MM.1S (cell line): ENCODE data around the gene LDLRAP1.

Experiments used
- DNase-seq: peaks from one replicate; pipeline ENCODE4 v3.0.0-alpha.2; 2015
- H2AFZ ChIP-seq: fragments of 300-600 bp; sonication (generic); 2 replicates; pipeline ENCODE4 v1.6.0; 2016; ENCODE audit warnings: antibody characterized with exemption, low read length
- H3F3A ChIP-seq: fragments of 300-600 bp; sonication (generic); 2 replicates; pipeline ENCODE4 v1.6.1; 2016; ENCODE audit warnings: mild to moderate bottlenecking, antibody characterized with exemption, low read length, moderate library complexity, mixed read lengths; ENCODE audit not compliant: insufficient read depth
- H3K27ac ChIP-seq: fragments of 300-600 bp; sonication (generic); 2 replicates; pipeline ENCODE4 v1.5.1; 2016; ENCODE audit warnings: mild to moderate bottlenecking, low read length
- H3K27me3 ChIP-seq: fragments of 300-600 bp; sonication (generic); replicated peaks from 2 replicates; pipeline ENCODE4 v1.6.0; 2016; ENCODE audit warnings: low read length; ENCODE audit not compliant: insufficient read depth
- H3K36me3 ChIP-seq: fragments of 300-600 bp; sonication (generic); replicated peaks from 2 replicates; pipeline ENCODE4 v1.6.1; 2016; ENCODE audit warnings: mild to moderate bottlenecking, low read length, mixed read lengths; ENCODE audit not compliant: insufficient read depth
- H3K4me1 ChIP-seq: fragments of 300-600 bp; sonication (generic); 2 replicates; pipeline ENCODE4 v1.6.1; 2016; ENCODE audit warnings: low read length, mixed read lengths
- H3K4me2 ChIP-seq: fragments of 300-600 bp; sonication (generic); 2 replicates; pipeline ENCODE4 v1.6.0; 2016; ENCODE audit warnings: low read depth, low read length
- H3K4me3 ChIP-seq: fragments of 300-600 bp; sonication (generic); 2 replicates; pipeline ENCODE4 v1.5.1; 2016; ENCODE audit warnings: low read length, mixed read lengths
- H3K79me2 ChIP-seq: fragments of 300-600 bp; sonication (generic); 2 replicates; pipeline ENCODE4 v1.6.1; 2016; ENCODE audit warnings: mixed run types, low read length, mixed read lengths
- H3K9ac ChIP-seq: fragments of 300-600 bp; sonication (generic); 2 replicates; pipeline ENCODE4 v1.6.1; 2016; ENCODE audit warnings: low read length, mixed read lengths
- H3K9me2 ChIP-seq: fragments of 300-600 bp; sonication (generic); replicated peaks from 2 replicates; pipeline ENCODE4 v1.6.1; 2016; ENCODE audit warnings: mild to moderate bottlenecking, low read length, mixed read lengths; ENCODE audit not compliant: insufficient read depth
- H3K9me3 ChIP-seq: fragments of 300-600 bp; sonication (generic); replicated peaks from 2 replicates; pipeline ENCODE4 v1.6.1; 2016; ENCODE audit warnings: mild to moderate bottlenecking, low read length, mixed read lengths; ENCODE audit not compliant: insufficient read depth
- H4K20me1 ChIP-seq: fragments of 300-600 bp; sonication (generic); 2 replicates; pipeline ENCODE4 v1.6.1; 2016; ENCODE audit warnings: mild to moderate bottlenecking, low read length, moderate library complexity, mixed read lengths; ENCODE audit not compliant: insufficient read depth
- EZH2 ChIP-seq: fragments of 300-600 bp; sonication (generic); optimal IDR thresholded peaks from 2 replicates; pipeline ENCODE3; 2017; ENCODE audit warnings: low read depth, mild to moderate bottlenecking, antibody characterized with exemption, low read length, mixed read lengths
- EZH2phosphoT487 ChIP-seq: fragments of 300-600 bp; sonication (generic); IDR thresholded peaks from 2 replicates; pipeline ENCODE4 v1.6.1; 2018; ENCODE audit warnings: antibody characterized with exemption, low read length
- TF ChIP-seq, protein P1 (sequence below): fragments of 300-600 bp; sonication (generic); IDR thresholded peaks from 2 replicates; pipeline ENCODE4 v1.5.1; 2016; ENCODE audit warnings: antibody characterized with exemption, low read length, mixed read lengths

Gene LDLRAP1

DNA sequence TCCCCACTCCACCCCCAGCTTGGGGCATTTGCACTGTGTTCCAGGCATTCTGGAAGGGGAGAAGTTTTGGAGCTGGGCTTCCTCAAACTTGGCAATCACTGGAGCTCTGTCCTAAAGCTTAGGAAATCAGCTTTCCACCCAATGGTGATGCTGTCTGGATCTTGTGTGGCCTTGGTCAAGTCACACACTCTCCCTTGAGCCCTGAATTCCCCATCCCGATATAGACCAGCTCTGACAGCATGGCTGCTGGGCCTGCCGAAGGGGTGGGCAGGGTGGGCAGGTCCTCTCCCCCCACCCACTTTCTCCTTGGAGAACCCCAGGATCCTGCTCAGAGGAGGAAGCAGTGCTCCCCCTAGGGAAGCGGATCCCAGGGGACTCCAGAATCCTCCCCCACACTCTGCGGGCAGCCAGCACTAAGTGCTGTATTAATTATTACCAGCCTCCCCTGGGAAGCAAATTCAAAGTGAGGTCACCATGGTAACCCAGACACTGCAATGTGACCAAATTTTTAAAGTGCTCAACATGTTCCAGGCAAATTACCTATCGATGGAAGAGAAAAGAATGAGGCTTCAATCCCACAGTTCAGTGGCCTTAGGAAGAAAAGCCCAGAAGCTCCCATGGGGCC lies 21.3 kb upstream of the LDLRAP1 start:
- H3K4me3 ChIP-seq, result no peak overlapping the region
- H3K4me2 ChIP-seq, result no peak overlapping the region
- no peaks in the 10 kb centered on the region for H3K9me2 ChIP-seq
- H3K4me1 ChIP-seq, result peaks cover 10% of the 10 kb centered on the region
- H3F3A ChIP-seq, result no peaks in the 10 kb centered on the region
- DNase-seq, result no peak
- TF ChIP-seq EZH2 (no peak), EZH2phosphoT487 (no peak)
- TF ChIP-seq, protein P1, sequence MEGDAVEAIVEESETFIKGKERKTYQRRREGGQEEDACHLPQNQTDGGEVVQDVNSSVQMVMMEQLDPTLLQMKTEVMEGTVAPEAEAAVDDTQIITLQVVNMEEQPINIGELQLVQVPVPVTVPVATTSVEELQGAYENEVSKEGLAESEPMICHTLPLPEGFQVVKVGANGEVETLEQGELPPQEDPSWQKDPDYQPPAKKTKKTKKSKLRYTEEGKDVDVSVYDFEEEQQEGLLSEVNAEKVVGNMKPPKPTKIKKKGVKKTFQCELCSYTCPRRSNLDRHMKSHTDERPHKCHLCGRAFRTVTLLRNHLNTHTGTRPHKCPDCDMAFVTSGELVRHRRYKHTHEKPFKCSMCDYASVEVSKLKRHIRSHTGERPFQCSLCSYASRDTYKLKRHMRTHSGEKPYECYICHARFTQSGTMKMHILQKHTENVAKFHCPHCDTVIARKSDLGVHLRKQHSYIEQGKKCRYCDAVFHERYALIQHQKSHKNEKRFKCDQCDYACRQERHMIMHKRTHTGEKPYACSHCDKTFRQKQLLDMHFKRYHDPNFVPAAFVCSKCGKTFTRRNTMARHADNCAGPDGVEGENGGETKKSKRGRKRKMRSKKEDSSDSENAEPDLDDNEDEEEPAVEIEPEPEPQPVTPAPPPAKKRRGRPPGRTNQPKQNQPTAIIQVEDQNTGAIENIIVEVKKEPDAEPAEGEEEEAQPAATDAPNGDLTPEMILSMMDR, result no peak
- no peak overlapping the region for H2AFZ ChIP-seq
- H4K20me1 ChIP-seq, result no peaks in the 10 kb centered on the region
- no peaks in the 10 kb centered on the region for H3K79me2 ChIP-seq
- H3K36me3 ChIP-seq, result no peaks in the 10 kb centered on the region
- no peak overlapping the region for H3K9ac ChIP-seq
- H3K9me3 ChIP-seq, result no peaks in the 10 kb centered on the region
- no peak overlapping the region for H3K27ac ChIP-seq
- H3K27me3 ChIP-seq, result no peaks in the 10 kb centered on the region

DNA sequence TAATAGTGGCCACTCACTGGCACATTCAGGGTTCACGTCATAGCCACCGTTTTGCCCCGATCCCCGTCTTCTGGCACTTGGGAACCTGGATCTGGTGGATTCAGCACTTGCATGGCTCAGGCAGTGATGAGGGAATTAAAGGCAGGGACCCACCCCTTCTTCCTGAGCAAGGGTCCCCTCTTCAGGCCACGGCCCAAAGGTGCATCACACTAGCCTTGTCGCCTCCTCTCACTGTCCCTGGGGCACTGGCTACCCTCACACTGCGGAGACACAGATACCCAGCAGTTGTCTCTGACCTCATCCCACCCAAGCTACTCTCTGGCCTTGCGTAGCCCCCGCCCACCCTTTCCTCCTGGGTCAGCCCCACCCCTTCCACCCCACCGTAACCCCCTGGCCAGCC lies 19.9 kb upstream of the LDLRAP1 start:
- DNase-seq, result no peak
- Histone ChIP-seq H3K36me3 (no peaks in the 10 kb centered on the region), H3K9me2 (no peaks in the 10 kb centered on the region), H3K9me3 (no peaks in the 10 kb centered on the region), H3K4me3 (no peak overlapping the region), H3F3A (no peaks in the 10 kb centered on the region), H3K4me2 (no peak overlapping the region), H4K20me1 (no peaks in the 10 kb centered on the region), H3K9ac (no peak overlapping the region), H3K27ac (no peak overlapping the region), H3K4me1 (peaks cover 12% of the 10 kb centered on the region), H3K79me2 (no peaks in the 10 kb centered on the region), H3K27me3 (no peaks in the 10 kb centered on the region), H2AFZ (no peak overlapping the region)
- no peak for TF ChIP-seq EZH2phosphoT487
- TF ChIP-seq, protein P1, result no peak
- no peak for TF ChIP-seq EZH2

DNA sequence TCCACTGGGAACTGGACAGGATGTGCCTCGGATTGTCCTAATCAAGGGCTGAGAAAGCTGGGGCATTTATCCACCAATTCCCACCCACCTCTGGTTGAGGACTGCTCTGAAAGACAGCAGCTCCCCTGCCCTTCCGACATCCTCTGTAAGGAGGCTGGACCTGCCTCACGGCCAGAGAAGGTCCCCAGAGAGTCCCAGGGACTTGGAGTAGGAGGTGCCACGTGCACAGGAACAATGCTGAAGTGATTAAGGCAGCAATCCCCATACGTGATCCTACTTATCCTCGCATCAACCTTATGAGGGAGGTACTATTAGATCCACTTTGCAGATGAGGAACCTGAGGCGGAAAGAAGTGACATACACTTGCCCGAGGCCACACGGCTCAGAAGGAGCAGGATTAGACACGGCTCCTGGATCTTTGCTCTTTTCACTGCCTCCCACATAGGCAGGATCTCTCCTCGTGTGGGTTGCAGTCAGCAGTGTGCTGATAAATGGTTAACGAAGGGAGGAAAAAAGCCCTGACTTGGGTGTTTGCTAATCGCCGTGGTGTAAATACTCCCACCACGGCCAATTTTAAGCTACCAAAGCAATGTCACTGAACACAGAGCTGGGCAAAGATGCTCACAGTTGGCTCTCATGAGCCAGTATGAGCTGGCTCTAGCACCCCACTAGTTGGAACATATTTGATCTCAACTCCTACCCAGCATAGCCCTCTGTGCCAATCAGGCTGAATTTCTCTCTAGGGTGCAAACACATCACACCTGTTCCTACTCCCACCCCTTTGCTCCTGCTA lies 18.6 kb upstream of the LDLRAP1 start:
- no peaks in the 10 kb centered on the region for H3K9me3 ChIP-seq
- no peaks in the 10 kb centered on the region for H3K36me3 ChIP-seq
- no peaks in the 10 kb centered on the region for H3K9me2 ChIP-seq
- TF ChIP-seq EZH2phosphoT487 (no peak), EZH2 (no peak)
- TF ChIP-seq, protein P1, result no peak
- no peak overlapping the region for H2AFZ ChIP-seq
- no peak overlapping the region for H3K4me3 ChIP-seq
- H3K9ac ChIP-seq, result no peak overlapping the region
- H3K4me2 ChIP-seq, result no peak overlapping the region
- no peaks in the 10 kb centered on the region for H3K79me2 ChIP-seq
- no peaks in the 10 kb centered on the region for H3K27me3 ChIP-seq
- no peak for DNase-seq
- H3F3A ChIP-seq, result no peaks in the 10 kb centered on the region
- H3K27ac ChIP-seq, result no peak overlapping the region
- H4K20me1 ChIP-seq, result no peaks in the 10 kb centered on the region
- peaks cover 12% of the 10 kb centered on the region for H3K4me1 ChIP-seq
